ENCODE data around the gene CXCL12. TPM values are rescaled to one million over a fixed set of nuclear protein-coding genes. Genes with fewer than 3 reads are reported as not detected.

CXCL12 gene
- total RNA-seq, 1 donor from 2014 or later: 9.1 TPM

GRCh38 chr10:44364566-44364965 lies 20.3 kb downstream of the CXCL12 start:
- DNase-seq (ENCODE audit: low read depth): no peak

GRCh38 chr10:44363716-44364115 lies 21.2 kb downstream of the CXCL12 start:
- DNase-seq (ENCODE audit: low read depth): peak; percentile 42

GRCh38 chr10:44362866-44363711 lies 21.8 kb downstream of the CXCL12 start:
- no peak for DNase-seq (ENCODE audit: low read depth)

DNA sequence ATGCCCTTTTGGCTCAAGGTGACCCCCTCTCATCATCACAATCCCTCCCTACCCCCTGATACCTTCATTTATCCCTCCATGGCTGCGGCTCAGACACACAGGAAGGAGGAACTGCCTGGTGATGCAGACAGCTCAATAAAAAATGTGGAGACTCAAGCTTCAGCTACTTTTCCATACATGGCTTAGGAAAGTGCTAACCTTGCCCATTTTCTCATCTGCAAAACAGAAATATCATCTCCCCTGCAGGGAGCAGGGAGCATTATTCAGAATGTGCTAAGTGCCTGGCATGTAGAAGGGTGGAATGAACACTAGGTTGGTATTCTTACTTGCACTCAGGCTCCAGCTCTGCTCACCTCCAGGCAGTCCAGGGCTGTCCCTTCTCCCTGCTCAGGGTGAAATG lies 23.8 kb downstream of the CXCL12 start:
- DNase-seq (ENCODE audit: low read depth): no peak

DNA sequence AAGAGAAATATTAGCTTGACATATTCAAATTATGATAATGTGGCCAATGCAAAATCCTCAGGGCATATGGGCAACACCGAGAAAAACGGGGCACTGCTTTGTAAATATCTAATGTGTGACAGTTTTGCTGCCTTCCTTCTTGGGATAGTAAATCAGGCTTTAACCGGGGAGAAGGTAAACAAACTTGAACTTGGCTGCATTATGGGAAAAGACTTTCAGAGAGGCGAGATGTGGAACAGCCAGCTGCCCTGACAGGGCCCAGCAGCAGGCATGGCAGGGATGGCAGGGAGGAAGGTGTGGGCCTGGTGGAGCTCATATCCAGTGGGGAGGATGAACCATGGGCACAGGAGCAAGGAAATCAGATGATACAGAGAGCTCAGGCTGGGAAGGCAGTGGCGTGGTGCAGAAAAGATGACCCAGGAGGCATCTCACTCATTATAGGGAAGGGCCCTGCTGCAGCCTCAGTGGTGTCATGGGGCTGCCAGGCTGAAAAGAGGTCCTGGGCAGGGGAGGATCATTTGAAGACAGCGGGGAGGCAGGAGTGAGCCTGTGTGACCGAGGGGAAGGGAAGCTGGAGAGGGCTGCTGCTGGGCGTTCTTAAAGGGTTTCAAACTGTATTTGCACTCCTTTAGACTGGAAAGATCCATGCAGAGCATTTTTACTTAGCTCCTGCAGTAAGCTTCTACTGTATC lies 26.7 kb downstream of the CXCL12 start:
- no peak for DNase-seq (ENCODE audit: low read depth)

- DNase-seq (ENCODE audit: low read depth): no peak
These were observed 27.8 kb downstream of the CXCL12 start for GRCh38 chr10:44357023-44357540.

- DNase-seq (ENCODE audit: low read depth): no peak
These were observed 28.5 kb downstream of the CXCL12 start for GRCh38 chr10:44356139-44357022.

DNA sequence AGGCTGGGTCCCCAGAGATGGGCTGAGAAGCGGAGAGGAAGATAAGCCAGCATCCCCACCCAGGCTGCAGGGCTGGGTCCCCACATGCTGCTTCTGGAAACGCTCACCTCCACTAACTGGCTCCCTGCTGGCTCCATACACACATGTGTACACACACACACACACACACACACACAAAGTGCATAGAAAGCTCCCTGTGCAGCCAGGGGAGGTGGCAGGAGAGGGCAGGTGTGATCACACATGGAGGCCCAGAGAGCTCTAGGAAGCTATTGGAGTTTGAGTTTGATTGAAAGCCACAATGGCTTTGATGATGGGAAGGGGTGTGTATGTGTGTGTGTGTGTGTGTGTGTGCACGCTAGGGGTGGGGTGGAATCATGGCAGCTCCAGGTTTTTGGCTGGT lies 29.3 kb downstream of the CXCL12 start:
- no peak for DNase-seq (ENCODE audit: low read depth)

- no peak for DNase-seq (ENCODE audit: low read depth)
These were observed 30.1 kb downstream of the CXCL12 start for GRCh38 chr10:44354771-44355170.

DNA sequence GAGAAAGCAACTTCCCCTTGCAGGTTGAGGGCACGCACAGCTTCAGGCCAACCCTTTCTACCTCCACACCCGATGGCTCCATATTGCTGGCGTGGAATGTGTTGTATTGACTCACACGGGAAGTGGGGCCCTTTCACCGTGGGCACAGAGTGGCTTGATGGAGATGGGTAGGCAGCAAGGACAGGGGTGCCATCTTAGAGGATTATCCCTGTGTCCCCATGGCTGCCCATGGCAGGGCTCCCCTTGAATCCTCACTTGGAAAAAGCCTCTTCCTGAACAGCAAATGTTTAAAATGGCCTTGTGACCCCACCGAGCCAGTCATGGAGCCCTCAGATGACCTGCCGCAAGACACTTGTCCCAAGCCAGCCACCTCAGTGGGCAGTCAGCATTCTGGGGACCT lies 31.2 kb downstream of the CXCL12 start:
- no peak for DNase-seq (ENCODE audit: low read depth)

GRCh38 chr10:44353128-44353390 lies 31.8 kb downstream of the CXCL12 start:
- DNase-seq (ENCODE audit: low read depth): no peak

- peak; percentile 55 for DNase-seq (ENCODE audit: low read depth)
These were observed 32.4 kb downstream of the CXCL12 start for GRCh38 chr10:44352316-44353127.

DNA sequence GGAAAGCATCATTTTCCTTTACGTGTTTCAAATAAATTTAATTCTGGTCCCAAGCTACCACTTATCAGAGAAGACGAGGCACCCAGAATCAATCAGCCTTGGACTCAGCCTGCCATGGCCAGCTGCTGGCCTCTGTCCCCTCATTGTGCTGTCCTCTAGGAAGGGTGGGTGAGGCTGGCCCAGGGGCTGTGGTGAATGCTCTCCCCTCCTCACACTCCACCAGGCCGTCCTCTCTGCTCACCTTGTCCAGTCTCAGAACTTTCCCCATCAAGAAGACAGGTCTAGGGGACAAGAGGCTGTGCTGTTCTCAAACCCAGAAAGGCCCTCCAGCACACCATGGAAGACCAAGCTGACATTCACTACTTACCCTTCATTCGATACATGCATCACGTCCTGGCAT lies 36.4 kb downstream of the CXCL12 start:
- no peak for DNase-seq (ENCODE audit: low read depth)

DNA sequence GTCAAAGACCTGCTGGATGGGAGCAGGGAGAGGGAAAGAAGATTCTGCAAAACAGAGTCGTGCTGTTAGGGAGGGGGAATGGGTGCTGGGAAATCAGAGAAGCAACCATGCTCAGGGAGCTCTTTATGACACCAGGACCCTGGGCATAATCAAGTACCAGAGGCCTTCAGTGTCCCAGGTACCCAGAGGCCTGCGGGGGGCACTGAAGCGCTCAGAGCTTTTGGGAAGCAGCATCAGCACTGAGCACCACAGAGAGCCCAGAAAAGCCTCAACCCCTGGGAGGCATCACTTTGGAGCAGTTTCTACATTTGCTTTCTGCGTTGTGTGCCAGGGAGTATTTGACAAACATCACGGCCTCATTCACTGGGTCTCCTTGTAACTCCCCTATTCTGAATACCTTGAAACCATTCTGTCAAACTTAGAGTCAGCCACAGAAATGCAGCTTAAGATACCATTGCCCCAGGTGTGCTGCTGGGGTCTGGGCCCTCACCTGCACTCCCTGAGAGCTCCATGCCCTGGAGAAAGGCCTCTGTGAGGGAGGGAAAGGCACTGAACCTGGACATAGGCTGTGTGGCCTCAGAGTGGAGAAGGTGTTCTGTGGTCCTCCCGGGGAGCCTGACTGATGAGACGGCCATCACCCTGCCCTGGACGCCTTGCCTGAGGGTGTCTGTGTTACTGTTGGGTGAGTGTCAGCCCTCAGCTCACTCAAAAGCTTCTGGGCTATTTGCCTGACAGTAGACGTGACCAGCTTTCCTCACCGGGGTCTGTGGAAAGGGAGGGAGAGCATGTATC lies 37.1 kb downstream of the CXCL12 start:
- DNase-seq (ENCODE audit: low read depth): no peak

DNA sequence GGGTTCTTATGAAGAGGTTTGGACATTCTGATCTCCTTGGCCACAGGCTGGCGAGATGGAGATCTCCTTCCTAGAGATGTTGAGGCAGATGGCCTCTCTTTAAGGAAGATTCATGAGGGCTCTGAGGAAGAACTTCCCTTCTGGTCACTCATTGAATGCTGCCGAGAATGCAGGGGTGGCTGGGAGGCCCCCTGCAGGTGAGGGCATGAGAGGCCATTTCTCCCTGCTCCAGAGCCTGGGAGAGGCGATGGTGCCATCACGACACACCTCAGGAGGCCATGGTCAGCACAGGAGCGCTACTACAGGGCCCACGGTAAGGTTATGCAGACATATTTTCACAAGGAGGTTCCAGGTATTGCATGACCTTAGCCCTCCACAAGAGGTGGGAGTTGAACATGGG lies 40.2 kb downstream of the CXCL12 start:
- no peak for DNase-seq (ENCODE audit: low read depth)

GRCh38 chr10:44343843-44344242 lies 41.1 kb downstream of the CXCL12 start:
- no peak for DNase-seq (ENCODE audit: low read depth)

DNA sequence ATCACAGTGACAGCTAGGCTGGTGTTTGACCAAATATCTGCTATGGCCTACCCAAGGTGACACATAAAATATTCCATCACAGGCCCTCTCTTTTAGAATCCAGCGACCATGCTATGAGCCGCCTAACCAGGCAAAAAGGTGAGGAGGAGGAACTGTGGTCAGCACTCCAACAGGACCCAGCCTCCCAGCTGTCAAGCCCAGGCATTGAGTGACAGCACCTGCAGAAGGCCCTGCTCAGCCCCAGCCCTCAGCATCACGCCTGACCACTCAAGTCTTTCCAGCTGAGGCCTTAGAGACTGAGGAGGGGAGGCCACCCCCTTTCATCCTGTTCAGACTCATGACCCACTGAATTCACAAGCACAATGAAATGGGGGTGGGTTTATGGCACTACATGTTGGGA lies 43.0 kb downstream of the CXCL12 start:
- no peak for DNase-seq (ENCODE audit: low read depth)

GRCh38 chr10:44340557-44340956 lies 44.3 kb downstream of the CXCL12 start:
- no peak for DNase-seq (ENCODE audit: low read depth)

GRCh38 chr10:44339218-44339617 lies 45.7 kb downstream of the CXCL12 start:
- DNase-seq (ENCODE audit: low read depth): no peak

GRCh38 chr10:44337081-44337480 lies 47.8 kb downstream of the CXCL12 start:
- no peak for DNase-seq (ENCODE audit: low read depth)

All from myocyte (in vitro differentiated cells).